ENCODE measurements around the gene NACC2. TPM values are rescaled to one million over a fixed set of nuclear protein-coding genes. Genes with fewer than 3 reads are reported as not detected.
A peak's percentile ranks its signal among the peaks of the same experiment; 100 is the strongest.

NACC2 gene
- total RNA-seq, 2 experiments from 2014 or later, result 4.2 to 5.2 TPM

DNA sequence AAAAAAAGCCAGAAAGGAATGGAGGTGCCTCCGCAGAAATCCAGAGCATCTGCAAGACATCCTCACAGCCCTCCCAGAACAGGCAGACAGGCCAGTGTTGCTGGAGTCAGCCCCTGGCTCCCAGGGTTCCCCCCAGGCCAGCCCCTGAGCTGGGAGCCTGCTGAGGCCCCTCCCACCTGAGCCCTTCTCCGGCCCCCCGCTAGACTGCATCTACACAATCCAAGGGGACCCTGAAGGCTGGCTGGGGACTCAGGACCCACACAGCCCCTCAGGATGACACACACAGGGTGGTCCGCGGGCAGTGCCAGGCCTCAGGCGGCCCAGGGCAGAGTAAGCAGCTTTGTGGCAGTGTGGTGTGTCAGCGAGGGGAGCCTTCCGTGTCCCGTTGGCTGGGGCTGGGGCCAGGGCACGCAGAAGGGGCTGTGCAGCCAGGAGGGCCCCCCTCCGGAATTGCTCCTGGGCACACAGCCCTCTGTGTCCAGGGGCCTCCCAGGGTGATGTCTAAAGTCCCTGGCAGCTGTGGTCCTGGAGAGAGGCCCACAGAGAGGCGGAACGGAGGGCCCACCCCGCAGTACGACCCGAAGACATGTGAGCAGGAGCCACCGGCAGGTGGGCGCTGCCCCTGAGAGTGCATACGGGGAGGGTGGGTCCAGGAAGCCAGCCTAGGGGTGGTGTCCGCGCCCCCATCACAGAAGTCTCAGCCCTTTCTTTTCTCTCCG lies 20.7 kb upstream of the NACC2 start:
- intact Hi-C loops (cut with DNase I, micrococcal nuclease), result loop anchor here in 1 of 2 experiments (10.0 kb wide), 2 partner anchors 689 to 1721 kb away; partner anchors contain the start of gene RABL6
- peaks cover 48% of the 10 kb centered on the region for H3K4me1 Mint-ChIP-seq

DNA sequence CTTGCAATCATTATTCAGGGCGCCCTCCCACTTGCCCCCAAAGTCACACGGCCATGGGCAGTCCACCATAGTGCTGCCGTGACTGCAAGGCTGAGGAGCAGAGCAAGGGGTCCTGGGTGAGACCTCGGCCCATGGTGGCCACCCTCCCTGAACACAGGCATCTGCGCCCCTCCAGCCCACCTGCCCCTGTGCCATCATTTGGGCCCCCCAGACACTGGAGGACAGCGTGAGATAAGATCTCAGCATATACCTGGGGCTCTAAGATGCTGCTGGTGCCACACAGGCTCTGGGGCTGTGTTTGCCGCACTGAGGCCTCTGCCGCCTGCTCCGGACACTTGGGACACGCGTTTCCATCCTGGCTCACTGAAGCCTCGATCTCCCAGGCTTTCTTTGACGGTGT lies 20.1 kb upstream of the NACC2 start:
- POLR2A ChIA-PET, result no interaction called here
- DNase-seq (no peak), ATAC-seq (no peak)
- peak overlapping the region; percentile 87 for H3K27ac Mint-ChIP-seq
- intact Hi-C loops (cut with DNase I, micrococcal nuclease), result loop anchor here in 1 of 2 experiments (10.0 kb wide), 2 partner anchors 690 to 1720 kb away; partner anchors contain the start of gene RABL6
- H3K36me3 Mint-ChIP-seq (ENCODE audit: low read depth), result peaks cover 10% of the 10 kb centered on the region
- CTCF ChIA-PET, result interaction anchor here (1.1 kb wide), 1 partner anchor 8 kb away, joined by 3 read pairs; no protein-coding TSS in a partner anchor
- H3K27me3 Mint-ChIP-seq, result no peaks in the 10 kb centered on the region
- H3K9me3 Mint-ChIP-seq (ENCODE audit: low read depth), result no peaks in the 10 kb centered on the region
- no peak overlapping the region for H3K4me3 Mint-ChIP-seq
- peaks cover 53% of the 10 kb centered on the region for H3K4me1 Mint-ChIP-seq

More for the DNA sequence above, 20.7 kb upstream of the NACC2 start:
- Mint-ChIP-seq H3K4me3 (no peak overlapping the region), H3K27ac (no peak overlapping the region), H3K27me3 (no peaks in the 10 kb centered on the region), H3K9me3 (ENCODE audit: low read depth) (no peaks in the 10 kb centered on the region), H3K36me3 (ENCODE audit: low read depth) (peaks cover 10% of the 10 kb centered on the region)
- DNase-seq (no peak), ATAC-seq (no peak)
- ChIA-PET POLR2A (no interaction called here), CTCF (no interaction called here)

DNA sequence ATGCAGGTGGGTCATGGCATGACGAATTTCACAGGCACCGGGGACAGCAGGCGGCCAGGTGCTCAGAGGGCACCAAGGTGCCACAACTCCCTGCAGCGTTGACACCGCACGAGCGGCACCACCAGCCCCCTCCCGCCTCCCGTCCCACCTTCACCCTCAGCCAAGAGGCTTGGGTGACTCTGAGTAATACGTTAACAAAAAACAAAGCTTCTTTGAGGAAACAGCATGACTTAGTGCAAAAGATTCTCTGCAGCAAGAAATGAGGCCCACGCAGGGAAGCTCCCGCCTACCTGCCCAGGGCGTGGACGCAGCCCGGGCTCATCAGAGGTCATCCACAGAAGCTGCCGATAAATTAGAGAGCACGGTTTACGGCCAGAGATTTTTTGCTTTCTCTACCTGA lies 19.5 kb upstream of the NACC2 start:
- H3K27ac Mint-ChIP-seq, result peak overlapping the region; percentile 87
- POLR2A ChIA-PET, result no interaction called here
- H3K36me3 Mint-ChIP-seq (ENCODE audit: low read depth), result peaks cover 10% of the 10 kb centered on the region
- CTCF ChIA-PET, result interaction anchor here (1.1 kb wide), 1 partner anchor 9 kb away, joined by 3 read pairs; no protein-coding TSS in a partner anchor
- peaks cover 57% of the 10 kb centered on the region for H3K4me1 Mint-ChIP-seq
- H3K4me3 Mint-ChIP-seq, result peak overlapping the region; percentile 32
- intact Hi-C loops (cut with DNase I, micrococcal nuclease), result loop anchor here in 1 of 2 experiments (5.0 to 10.0 kb wide), 3 partner anchors 418 to 1720 kb away; partner anchors contain the start of gene RABL6
- DNase-seq (no peak), ATAC-seq (no peak)
- no peaks in the 10 kb centered on the region for H3K9me3 Mint-ChIP-seq (ENCODE audit: low read depth)
- H3K27me3 Mint-ChIP-seq, result no peaks in the 10 kb centered on the region

DNA sequence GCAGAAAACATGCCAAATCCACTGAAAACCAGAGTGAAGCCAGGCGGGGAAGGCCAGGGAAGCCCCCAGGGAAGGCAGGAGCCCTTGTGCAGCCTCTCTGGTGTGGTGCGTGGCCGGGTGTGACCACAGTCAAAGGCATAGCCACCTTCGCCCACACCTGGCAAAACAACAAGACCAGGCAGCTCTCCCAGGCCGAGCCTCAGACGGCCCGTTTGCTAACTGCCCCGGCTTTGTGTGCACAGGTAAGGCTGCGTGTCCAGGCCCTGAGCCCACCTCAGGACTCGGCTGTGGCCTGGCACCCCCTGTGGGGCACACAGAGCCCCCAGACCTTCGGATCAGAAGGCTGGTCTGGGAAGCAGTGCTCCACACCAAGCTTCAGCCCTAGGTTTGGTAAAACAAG lies 17.5 kb upstream of the NACC2 start:
- ATAC-seq (no peak), DNase-seq (no peak)
- Mint-ChIP-seq H3K36me3 (ENCODE audit: low read depth) (peaks cover 10% of the 10 kb centered on the region), H3K4me3 (no peak overlapping the region), H3K9me3 (ENCODE audit: low read depth) (no peaks in the 10 kb centered on the region), H3K27me3 (no peaks in the 10 kb centered on the region), H3K27ac (peak overlapping the region; percentile 97), H3K4me1 (peaks cover 69% of the 10 kb centered on the region)
- intact Hi-C loops (cut with DNase I, micrococcal nuclease), result loop anchor here in 1 of 2 experiments (5.0 to 10.0 kb wide), 3 partner anchors 420 to 1718 kb away; partner anchors contain the start of gene RABL6
- ChIA-PET POLR2A (interaction anchor here (0.6 kb wide), 1 partner anchor 215 kb away, joined by 4 read pairs; no protein-coding TSS in a partner anchor), CTCF (interaction anchor here (0.7 to 1.5 kb wide), 2 partner anchors 10 to 119 kb away, joined by 3 to 5 read pairs; no protein-coding TSS in a partner anchor)

DNA sequence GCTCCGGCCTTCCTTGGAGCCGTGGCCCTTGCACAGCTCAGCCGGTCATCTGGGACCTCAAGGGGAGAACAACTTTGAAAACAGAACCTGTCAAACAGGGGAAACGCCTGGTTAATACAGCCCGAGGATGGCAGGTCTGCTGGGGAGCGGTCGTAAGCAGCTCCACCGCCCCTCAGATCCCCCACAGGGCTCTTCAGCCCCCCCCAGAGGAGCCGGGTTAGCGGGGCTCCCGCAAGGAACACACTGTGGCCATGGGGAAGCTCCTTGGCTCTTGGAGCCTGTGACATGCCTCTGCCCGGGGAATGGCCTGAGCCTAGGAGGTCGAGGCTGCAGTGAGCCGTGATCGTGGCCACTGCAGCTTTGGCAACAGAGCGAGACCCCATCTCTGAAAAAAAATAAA lies 16.8 kb upstream of the NACC2 start:
- H3K9me3 Mint-ChIP-seq (ENCODE audit: low read depth), result no peaks in the 10 kb centered on the region
- H3K4me1 Mint-ChIP-seq, result peaks cover 75% of the 10 kb centered on the region
- POLR2A ChIA-PET, result interaction anchor here (0.6 kb wide), 3 partner anchors 11 to 215 kb away, joined by 3 to 4 read pairs (median 4); no protein-coding TSS in a partner anchor
- H3K27ac Mint-ChIP-seq, result peak overlapping the region; percentile 97
- no peak for DNase-seq
- peak overlapping the region; percentile 78 for H3K4me3 Mint-ChIP-seq
- H3K27me3 Mint-ChIP-seq, result no peaks in the 10 kb centered on the region
- ATAC-seq, result no peak
- CTCF ChIA-PET, result interaction anchor here (0.7 kb wide), 1 partner anchor 119 kb away, joined by 3 read pairs; no protein-coding TSS in a partner anchor
- H3K36me3 Mint-ChIP-seq (ENCODE audit: low read depth), result peaks cover 10% of the 10 kb centered on the region
- intact Hi-C loops (cut with DNase I, micrococcal nuclease), result loop anchor here in 1 of 2 experiments (5.0 to 10.0 kb wide), 3 partner anchors 420 to 1717 kb away; partner anchors contain the start of gene RABL6

DNA sequence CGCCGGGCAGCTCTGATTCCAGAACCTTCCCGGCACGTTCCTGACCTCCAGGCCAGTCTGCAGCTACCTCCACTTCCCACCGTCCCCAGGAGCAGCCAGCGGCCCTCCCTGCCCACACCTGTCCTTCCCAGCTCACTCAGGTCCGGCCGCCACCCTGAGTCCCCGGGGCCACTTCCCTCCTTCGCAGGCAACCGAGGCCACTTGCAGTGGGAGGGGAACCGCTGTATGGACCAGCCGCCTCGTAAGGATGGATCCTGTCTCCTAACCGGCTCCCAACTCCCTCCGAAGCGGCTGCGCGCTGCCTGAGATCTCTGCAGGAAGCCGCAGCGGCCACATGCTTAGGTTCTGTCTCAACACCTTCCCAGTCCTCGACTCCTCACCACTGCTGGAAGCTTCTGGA lies 16.1 kb upstream of the NACC2 start:
- Mint-ChIP-seq H3K36me3 (ENCODE audit: low read depth) (peaks cover 6% of the 10 kb centered on the region), H3K27me3 (no peaks in the 10 kb centered on the region), H3K27ac (peak overlapping the region; percentile 97), H3K4me1 (peaks cover 76% of the 10 kb centered on the region), H3K9me3 (ENCODE audit: low read depth) (no peaks in the 10 kb centered on the region), H3K4me3 (peak overlapping the region; percentile 78)
- DNase-seq (no peak), ATAC-seq (no peak)
- intact Hi-C loops (cut with DNase I, micrococcal nuclease), result loop anchor here in 1 of 2 experiments (5.0 to 10.0 kb wide), 3 partner anchors 421 to 1716 kb away; partner anchors contain the start of gene RABL6
- ChIA-PET POLR2A (no interaction called here), CTCF (interaction anchor here (0.7 to 0.9 kb wide), 3 partner anchors 21 to 142 kb away, joined by 3 read pairs; no protein-coding TSS in a partner anchor)

DNA sequence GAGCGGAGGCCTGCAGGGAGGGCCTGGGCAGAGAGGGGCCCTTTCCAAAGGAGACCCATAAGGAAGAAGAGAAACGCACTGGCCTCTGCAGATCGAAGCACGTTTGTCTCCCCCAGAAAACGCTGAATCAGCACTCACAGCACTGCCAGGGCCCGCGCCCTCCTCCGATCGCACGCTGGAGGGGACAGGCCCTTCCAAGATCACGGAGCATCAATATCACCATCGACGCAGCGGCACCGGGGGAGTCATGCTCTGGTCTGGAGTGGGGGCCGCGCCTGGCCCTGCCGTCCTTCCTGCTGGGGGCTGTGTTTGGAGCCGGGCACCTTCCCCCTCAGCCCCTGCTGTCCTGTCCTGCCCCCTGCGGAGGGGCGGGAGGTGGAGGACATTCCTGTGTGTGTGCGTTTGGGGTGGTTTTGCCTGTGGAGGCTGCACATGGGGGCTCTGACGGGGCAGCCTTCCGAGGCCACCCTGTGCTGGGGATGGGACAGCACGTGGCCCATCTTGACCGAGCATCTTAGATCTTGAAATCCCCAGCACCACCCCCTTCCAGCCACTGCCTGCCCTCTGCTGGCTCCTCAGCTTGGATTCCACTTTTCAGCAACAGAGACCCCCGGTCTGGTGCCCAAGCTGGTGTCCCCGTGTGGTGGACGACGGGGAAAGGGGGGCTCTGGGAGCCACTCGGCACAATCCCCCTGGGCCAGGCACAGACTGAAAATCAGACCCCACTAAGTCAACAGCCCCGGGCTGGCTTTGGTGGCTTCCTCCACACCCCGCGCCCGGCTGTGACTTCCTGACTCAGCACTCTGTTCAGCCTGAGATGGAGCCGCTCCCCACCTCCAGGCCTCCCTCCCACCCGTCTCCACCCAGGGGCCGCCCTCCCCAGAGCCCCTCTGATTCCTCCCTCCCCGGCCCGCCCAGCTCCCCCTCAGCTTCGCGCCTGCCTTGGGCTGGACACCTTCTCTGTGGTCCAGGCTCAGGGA lies 15.3 kb upstream of the NACC2 start:
- H3K4me3 Mint-ChIP-seq, result peak overlapping the region; percentile 78
- DNase-seq (peak; percentile 78), ATAC-seq (peak; percentile 11)
- H3K27me3 Mint-ChIP-seq, result no peaks in the 10 kb centered on the region
- intact Hi-C loops (cut with DNase I, micrococcal nuclease), result loop anchor here in 1 of 2 experiments (5.0 to 10.0 kb wide), 3 partner anchors 422 to 1716 kb away; partner anchors contain the start of gene RABL6
- no peaks in the 10 kb centered on the region for H3K9me3 Mint-ChIP-seq (ENCODE audit: low read depth)
- POLR2A ChIA-PET, result interaction anchor here (0.8 kb wide), 1 partner anchor 179 kb away, joined by 3 read pairs; no protein-coding TSS in a partner anchor
- H3K27ac Mint-ChIP-seq, result peak overlapping the region; percentile 97
- CTCF ChIA-PET, result interaction anchor here (0.8 to 1.0 kb wide), 4 partner anchors 12 to 143 kb away, joined by 3 read pairs; no protein-coding TSS in a partner anchor
- H3K4me1 Mint-ChIP-seq, result peaks cover 78% of the 10 kb centered on the region
- H3K36me3 Mint-ChIP-seq (ENCODE audit: low read depth), result peaks cover 6% of the 10 kb centered on the region

DNA sequence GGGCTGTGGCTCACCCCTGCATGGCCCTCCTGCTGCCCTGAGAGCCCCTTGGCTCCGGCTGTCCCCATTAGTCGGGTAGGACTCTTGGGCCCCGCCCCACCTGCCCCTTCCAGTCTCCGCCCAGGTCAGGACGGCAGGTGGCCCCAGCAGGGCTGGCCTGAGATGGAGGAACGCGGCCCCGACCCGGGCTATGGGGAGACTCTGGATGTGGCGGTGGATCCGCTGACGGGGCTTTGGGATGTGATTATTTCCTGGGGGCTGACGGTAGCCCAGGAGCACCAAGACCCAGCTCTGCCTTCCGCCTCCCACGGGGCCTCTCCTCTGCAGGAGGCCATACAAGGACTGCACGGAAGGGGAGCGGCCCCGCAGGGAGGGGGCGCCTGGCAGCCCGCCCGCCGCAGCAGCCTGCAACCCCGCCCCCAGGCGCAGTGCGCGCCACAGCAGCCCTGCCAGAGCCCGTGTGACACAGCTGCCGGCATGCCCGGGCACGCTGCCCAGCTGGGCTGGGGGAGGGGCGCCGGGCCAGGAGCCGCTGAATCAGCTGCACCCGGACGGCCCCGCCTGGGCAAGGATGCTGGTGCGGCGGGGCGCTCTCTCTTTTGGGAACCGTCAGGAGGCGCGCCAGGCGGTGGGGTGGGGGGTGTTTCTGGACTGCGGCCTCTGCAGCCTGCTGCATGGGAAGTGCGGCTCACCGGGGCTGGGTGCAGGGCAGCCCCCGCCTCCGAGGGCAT lies 14.4 kb upstream of the NACC2 start:
- intact Hi-C loops (cut with DNase I, micrococcal nuclease), result loop anchor here (1.0 to 10.0 kb wide), 16 partner anchors 8 to 1715 kb away; partner anchors contain the start of genes CAMSAP1 (in 2 of the 2), DNLZ (in 2 of the 2), NACC2 (in 1 of the 2) and NOTCH1 (in 1 of the 2)
- CTCF ChIA-PET, result interaction anchor here (0.7 to 1.0 kb wide), 5 partner anchors 8 to 142 kb away, joined by 3 to 4 read pairs (median 3); no protein-coding TSS in a partner anchor
- POLR2A ChIA-PET, result interaction anchor here (0.8 kb wide), 1 partner anchor 180 kb away, joined by 3 read pairs; no protein-coding TSS in a partner anchor
- H3K9me3 Mint-ChIP-seq (ENCODE audit: low read depth), result no peaks in the 10 kb centered on the region
- DNase-seq (peak; percentile 97), ATAC-seq (peak; percentile 88)
- peaks cover 71% of the 10 kb centered on the region for H3K4me1 Mint-ChIP-seq
- no peaks in the 10 kb centered on the region for H3K36me3 Mint-ChIP-seq (ENCODE audit: low read depth)
- H3K27ac Mint-ChIP-seq, result peak overlapping the region; percentile 97
- H3K27me3 Mint-ChIP-seq, result no peaks in the 10 kb centered on the region
- H3K4me3 Mint-ChIP-seq, result peak overlapping the region; percentile 78

DNA sequence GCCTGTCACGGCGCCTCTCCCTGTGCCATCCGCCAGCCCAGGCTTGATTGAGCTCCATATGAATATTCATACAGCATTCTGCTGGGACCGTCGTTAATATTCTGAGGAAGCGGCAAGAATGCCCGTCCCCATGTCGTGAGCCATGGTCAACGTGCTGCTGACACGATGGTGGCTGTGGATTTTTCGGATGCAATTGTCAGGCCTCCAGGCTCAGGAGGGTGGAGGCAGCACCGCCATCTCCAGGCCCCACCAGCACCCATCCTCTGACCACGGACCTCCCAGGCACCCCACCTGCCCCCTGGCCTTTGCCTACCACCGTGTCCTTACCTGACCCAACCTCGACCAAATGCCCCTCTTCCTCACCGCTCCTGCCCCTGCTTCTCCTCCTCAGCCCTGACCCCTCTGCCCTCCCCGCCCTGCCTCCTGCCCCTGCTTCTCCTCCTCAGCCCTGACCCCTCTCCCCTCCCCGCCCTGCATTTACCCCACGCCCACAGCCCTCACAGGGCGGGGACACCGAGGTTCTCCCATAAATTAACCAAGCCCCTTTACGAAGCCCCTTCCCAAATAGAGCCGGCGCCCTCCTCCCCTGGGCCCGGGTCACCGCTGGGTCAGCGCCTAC lies 13.7 kb upstream of the NACC2 start:
- H3K4me3 Mint-ChIP-seq, result peak overlapping the region; percentile 78
- H3K4me1 Mint-ChIP-seq, result peaks cover 64% of the 10 kb centered on the region
- ChIA-PET CTCF (interaction anchor here (0.7 to 1.4 kb wide), 4 partner anchors 9 to 14 kb away, joined by 3 to 4 read pairs (median 3); no protein-coding TSS in a partner anchor), POLR2A (no interaction called here)
- no peak for DNase-seq
- H3K9me3 Mint-ChIP-seq (ENCODE audit: low read depth), result no peaks in the 10 kb centered on the region
- H3K27ac Mint-ChIP-seq, result peak overlapping the region; percentile 80
- no peak for ATAC-seq
- H3K27me3 Mint-ChIP-seq, result no peaks in the 10 kb centered on the region
- intact Hi-C loops (cut with DNase I, micrococcal nuclease), result loop anchor here (1.0 to 5.0 kb wide), 13 partner anchors 9 to 438 kb away; partner anchors contain the start of genes CAMSAP1 (in 2 of the 2), DNLZ (in 2 of the 2), NACC2 (in 1 of the 2) and NOTCH1 (in 1 of the 2)
- H3K36me3 Mint-ChIP-seq (ENCODE audit: low read depth), result no peaks in the 10 kb centered on the region

All from activated CD4-positive, alpha-beta T cell treated with anti-CD3 and anti-CD28 coated beads for 36 hours (primary cell).